OCI-LY1 (cell line): ENCODE measurements around the gene MAML2.

Source experiments
- EZH2 ChIP-seq: fragments of 200-600 bp; sonication (generic), shearing (Covaris generic); IDR thresholded peaks from 2 replicates; pipeline ENCODE4 v1.8.0; 2017; ENCODE audit warnings: borderline replicate concordance, mixed run types, mild to moderate bottlenecking, antibody characterized with exemption, low read length, moderate library complexity, mixed read lengths
- TF ChIP-seq, protein P1 (sequence below): fragments of 200-600 bp; sonication (generic), shearing (Covaris generic); IDR thresholded peaks from 2 replicates; pipeline ENCODE4 v1.5.1; 2017; ENCODE audit warnings: mild to moderate bottlenecking, antibody characterized with exemption, low read length, moderate library complexity, mixed read lengths

DNA sequence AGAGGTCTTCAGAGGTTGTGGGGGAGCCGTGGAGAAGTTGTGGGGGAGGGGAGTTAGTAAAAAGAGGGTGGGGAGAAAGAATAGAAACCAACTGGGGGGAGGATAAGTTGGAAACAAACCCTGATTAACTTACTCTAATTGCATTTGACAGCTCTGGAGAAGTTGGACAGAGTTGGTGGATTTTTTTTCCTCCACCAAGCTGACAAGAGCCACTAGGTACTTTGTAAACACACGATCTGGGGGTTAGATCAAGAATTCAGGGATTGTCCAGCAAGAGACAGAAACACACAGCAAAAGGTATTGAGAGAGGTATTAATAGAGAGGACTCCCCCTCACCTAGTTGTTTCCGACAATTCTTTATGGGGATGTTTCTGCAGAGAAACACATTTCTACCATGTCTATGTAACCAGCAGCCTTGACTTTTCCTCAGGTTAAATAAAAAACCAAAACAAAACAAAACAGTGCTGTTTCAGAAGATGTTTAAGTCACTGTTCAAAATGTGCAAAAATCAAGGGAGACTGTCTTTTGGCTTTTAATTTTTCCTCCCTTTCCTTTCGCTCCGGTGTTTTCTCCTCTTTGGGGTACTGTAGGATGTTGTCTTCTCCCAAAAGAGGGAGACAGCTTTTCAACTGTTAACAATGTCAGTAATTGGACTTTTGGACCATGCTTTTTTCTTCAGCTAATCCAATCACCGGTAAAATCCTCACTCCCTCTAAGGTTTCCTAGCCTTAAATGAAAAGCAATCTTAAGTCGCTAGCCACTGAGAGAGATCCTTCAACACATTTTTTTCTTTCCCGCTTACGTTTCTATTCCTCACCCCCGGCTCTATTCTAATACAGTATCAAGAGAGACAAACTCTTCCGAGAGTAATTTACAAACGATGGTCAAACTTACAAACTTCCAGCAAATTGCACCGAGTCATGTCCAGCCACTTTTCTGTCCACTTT lies 708 bp downstream of the MAML2 start:
- TF ChIP-seq, protein P1, sequence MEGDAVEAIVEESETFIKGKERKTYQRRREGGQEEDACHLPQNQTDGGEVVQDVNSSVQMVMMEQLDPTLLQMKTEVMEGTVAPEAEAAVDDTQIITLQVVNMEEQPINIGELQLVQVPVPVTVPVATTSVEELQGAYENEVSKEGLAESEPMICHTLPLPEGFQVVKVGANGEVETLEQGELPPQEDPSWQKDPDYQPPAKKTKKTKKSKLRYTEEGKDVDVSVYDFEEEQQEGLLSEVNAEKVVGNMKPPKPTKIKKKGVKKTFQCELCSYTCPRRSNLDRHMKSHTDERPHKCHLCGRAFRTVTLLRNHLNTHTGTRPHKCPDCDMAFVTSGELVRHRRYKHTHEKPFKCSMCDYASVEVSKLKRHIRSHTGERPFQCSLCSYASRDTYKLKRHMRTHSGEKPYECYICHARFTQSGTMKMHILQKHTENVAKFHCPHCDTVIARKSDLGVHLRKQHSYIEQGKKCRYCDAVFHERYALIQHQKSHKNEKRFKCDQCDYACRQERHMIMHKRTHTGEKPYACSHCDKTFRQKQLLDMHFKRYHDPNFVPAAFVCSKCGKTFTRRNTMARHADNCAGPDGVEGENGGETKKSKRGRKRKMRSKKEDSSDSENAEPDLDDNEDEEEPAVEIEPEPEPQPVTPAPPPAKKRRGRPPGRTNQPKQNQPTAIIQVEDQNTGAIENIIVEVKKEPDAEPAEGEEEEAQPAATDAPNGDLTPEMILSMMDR: no peak; the same call in 1 of the 2 replicates
- TF ChIP-seq EZH2: no peak
